GM20000 (cell line): ENCODE results near the gene AMACR.
A peak's percentile ranks its signal among the peaks of the same experiment; 100 is the strongest.

Experiments used
- DNase-seq: peaks from one replicate; pipeline ENCODE4 v3.0.0; 2012; ENCODE audit warnings: low spot score
- TF ChIP-seq, protein P1 (sequence below): IDR thresholded peaks from 2 replicates; pipeline ENCODE4 v1.5.1; 2012; ENCODE audit warnings: mild to moderate bottlenecking, control low read depth; ENCODE audit errors: extremely low read depth, missing control alignments

AMACR gene

DNA sequence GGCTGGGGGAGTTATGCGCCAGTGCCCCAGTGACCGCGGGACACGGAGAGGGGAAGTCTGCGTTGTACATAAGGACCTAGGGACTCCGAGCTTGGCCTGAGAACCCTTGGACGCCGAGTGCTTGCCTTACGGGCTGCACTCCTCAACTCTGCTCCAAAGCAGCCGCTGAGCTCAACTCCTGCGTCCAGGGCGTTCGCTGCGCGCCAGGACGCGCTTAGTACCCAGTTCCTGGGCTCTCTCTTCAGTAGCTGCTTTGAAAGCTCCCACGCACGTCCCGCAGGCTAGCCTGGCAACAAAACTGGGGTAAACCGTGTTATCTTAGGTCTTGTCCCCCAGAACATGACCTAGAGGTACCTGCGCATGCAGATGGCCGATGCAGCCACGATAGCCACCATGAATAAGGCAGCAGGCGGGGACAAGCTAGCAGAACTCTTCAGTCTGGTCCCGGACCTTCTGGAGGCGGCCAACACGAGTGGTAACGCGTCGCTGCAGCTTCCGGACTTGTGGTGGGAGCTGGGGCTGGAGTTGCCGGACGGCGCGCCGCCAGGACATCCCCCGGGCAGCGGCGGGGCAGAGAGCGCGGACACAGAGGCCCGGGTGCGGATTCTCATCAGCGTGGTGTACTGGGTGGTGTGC lies 71.4 kb downstream of the AMACR start, which contains the start of gene RXFP3:
RXFP3 (plus strand) TSS at position 6 of the 636 bp plus-strand sequence; CDS start at position 361, 355 bp downstream.
- peak; percentile 44 for DNase-seq
- TF ChIP-seq, protein P1, sequence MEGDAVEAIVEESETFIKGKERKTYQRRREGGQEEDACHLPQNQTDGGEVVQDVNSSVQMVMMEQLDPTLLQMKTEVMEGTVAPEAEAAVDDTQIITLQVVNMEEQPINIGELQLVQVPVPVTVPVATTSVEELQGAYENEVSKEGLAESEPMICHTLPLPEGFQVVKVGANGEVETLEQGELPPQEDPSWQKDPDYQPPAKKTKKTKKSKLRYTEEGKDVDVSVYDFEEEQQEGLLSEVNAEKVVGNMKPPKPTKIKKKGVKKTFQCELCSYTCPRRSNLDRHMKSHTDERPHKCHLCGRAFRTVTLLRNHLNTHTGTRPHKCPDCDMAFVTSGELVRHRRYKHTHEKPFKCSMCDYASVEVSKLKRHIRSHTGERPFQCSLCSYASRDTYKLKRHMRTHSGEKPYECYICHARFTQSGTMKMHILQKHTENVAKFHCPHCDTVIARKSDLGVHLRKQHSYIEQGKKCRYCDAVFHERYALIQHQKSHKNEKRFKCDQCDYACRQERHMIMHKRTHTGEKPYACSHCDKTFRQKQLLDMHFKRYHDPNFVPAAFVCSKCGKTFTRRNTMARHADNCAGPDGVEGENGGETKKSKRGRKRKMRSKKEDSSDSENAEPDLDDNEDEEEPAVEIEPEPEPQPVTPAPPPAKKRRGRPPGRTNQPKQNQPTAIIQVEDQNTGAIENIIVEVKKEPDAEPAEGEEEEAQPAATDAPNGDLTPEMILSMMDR, result no peak
